Brain microvascular endothelial cell (primary cell): ENCODE results near the gene ADCY5.

Source experiments
- DNase-seq: peaks from one replicate; pipeline ENCODE4 v3.0.0-alpha.2; 2020
- H3K27ac ChIP-seq: fragments of 250-450 bp; sonication (Bioruptor Pico); 2 replicates; pipeline ENCODE4 v1.5.1; 2020; ENCODE audit warnings: mild to moderate bottlenecking, moderate library complexity
- H3K27me3 ChIP-seq: fragments of 250-450 bp; sonication (Bioruptor Pico); replicated peaks from 2 replicates; pipeline ENCODE4 v1.5.1; 2020; ENCODE audit warnings: mild to moderate bottlenecking
- H3K36me3 ChIP-seq: fragments of 250-450 bp; sonication (Bioruptor Pico); replicated peaks from 2 replicates; pipeline ENCODE4 v1.5.1; 2020; ENCODE audit warnings: mild to moderate bottlenecking
- H3K4me3 ChIP-seq: 2 replicates; pipeline ENCODE4 v1.5.1; 2011; ENCODE audit warnings: low read depth, mild to moderate bottlenecking, control low read depth, low read length, moderate library complexity
- in situ Hi-C: cut with HindIII; loops from 2 replicates; pipeline ENCODE4 v1.10.0; 2017; ENCODE audit warnings: low sequenced_read_pairs, low pct_ligation_motif_present
- TF ChIP-seq, protein P1 (sequence below): IDR thresholded peaks from 2 replicates; pipeline ENCODE4 v1.5.1; 2011; ENCODE audit warnings: low read depth, mild to moderate bottlenecking, moderate library complexity, low read length, control low read depth, inconsistent platforms; ENCODE audit errors: missing control alignments

ADCY5 gene

DNA sequence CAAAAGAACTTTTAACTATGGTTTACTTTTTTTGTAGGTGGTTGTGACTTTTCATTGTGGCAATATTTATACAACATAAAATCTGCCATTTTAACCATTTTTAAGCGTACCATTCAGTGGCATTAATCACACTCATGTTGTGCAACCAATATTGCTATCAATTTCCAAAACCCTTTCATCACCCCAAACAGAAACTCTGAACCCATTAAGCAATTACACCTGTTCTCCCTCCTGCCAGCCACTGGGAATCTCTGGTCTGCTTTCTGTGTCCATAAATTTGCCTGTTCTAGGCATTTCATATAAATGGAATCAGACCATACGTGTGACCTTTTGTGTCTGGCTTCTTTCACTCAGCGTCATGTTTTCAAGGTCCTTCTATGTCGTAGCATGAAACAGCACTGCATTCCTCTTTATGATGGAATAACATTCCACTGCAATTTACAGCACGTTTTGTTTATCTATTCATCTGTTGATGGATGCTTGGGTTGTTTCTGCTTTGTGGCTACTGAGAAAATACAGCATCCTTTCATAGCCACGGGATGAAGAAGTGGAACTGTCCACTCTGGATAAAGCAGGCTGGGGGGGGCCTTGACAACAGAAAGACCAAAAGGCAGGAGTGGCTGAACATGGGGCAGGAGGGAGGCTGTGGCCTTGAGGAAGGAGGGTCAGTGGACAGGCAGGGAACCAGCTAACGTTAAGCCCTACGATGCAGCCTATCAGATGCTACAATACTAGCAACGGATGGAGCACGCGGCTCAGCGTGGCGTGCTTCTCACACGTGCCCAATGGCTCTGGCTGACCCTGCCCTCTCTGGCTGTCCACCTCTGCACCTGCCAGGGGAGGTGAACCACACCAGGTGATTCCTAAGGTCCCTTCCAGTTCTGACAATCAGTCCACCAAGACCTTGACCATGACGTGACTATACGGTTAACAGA, 136.3 kb downstream of the ADCY5 start:
- TF ChIP-seq, protein P1, sequence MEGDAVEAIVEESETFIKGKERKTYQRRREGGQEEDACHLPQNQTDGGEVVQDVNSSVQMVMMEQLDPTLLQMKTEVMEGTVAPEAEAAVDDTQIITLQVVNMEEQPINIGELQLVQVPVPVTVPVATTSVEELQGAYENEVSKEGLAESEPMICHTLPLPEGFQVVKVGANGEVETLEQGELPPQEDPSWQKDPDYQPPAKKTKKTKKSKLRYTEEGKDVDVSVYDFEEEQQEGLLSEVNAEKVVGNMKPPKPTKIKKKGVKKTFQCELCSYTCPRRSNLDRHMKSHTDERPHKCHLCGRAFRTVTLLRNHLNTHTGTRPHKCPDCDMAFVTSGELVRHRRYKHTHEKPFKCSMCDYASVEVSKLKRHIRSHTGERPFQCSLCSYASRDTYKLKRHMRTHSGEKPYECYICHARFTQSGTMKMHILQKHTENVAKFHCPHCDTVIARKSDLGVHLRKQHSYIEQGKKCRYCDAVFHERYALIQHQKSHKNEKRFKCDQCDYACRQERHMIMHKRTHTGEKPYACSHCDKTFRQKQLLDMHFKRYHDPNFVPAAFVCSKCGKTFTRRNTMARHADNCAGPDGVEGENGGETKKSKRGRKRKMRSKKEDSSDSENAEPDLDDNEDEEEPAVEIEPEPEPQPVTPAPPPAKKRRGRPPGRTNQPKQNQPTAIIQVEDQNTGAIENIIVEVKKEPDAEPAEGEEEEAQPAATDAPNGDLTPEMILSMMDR: no peak
- in situ Hi-C loops: no loop called here
- Histone ChIP-seq H3K4me3 (no peak overlapping the region), H3K36me3 (no peaks in the 10 kb centered on the region), H3K27ac (no peak overlapping the region), H3K27me3 (peaks cover 3% of the 10 kb centered on the region)
- no peak for DNase-seq

DNA sequence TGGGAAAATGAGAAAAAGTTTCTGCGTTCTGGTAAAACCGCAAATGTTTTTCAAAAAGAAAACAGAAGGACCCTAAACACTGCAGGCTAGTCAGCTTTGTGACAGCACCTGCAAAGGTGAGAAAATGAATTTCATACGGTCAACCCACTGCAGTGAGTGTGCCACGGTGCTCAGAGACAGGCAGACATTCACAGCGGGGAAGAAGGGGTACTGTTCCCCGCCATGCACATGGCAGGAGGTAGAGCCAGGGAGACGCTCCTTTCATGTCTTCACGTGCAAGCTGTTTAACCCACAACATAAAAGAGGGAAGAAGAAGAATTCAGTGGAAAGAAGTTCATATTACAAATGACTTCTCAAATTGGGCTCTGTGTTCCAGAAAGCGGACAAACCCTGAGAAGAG, 137.7 kb downstream of the ADCY5 start:
- Histone ChIP-seq H3K4me3 (no peak overlapping the region), H3K36me3 (no peaks in the 10 kb centered on the region), H3K27ac (no peak overlapping the region), H3K27me3 (peaks cover 3% of the 10 kb centered on the region)
- TF ChIP-seq, protein P1: no peak
- DNase-seq: no peak
- in situ Hi-C loops: no loop called here

DNA sequence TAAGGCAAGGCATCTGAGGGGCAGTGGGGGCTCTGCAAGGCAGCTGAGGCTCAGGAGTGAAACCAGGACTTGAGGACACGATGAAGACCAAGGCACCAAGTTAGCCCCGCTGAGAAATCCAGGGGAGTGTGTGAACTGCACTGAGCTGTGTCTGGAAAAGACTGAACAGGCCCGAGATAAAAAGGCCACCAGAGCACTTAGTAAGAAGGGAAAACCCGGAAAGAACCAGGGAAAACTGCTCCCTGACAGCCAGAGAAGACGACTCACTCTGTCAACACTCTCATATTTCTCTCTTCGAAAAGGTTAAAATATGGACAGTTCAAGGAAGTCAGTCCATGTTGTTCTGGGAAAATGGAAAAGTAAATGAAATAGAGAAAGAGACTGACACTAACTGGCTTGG, 138.1 kb downstream of the ADCY5 start:
- DNase-seq: no peak
- in situ Hi-C loops: no loop called here
- Histone ChIP-seq H3K27ac (no peak overlapping the region), H3K4me3 (no peak overlapping the region), H3K36me3 (no peaks in the 10 kb centered on the region), H3K27me3 (peaks cover 3% of the 10 kb centered on the region)
- TF ChIP-seq, protein P1: no peak

DNA sequence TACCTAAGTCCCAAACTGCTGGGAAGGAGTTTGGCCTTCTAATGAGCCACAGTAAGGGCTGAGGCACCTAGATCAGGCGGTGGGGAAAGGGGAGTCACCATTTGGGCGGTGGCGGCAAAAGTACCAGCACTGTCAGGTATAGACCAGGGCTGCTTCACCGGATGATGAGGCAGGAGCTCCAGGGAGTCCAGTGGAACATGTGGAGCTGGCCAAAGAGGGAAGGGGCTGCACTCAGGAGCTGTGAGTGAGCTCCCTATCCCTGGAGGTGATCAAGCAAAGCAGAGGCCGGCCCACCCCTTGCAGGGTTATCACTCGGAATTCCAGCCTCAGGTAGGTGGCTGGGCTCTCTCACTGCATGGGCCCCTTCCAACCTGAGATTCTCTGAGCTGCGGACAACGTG, 138.7 kb downstream of the ADCY5 start:
- Histone ChIP-seq H3K4me3 (no peak overlapping the region), H3K36me3 (no peaks in the 10 kb centered on the region), H3K27ac (no peak overlapping the region), H3K27me3 (peaks cover 3% of the 10 kb centered on the region)
- in situ Hi-C loops: no loop called here
- TF ChIP-seq, protein P1: no peak
- DNase-seq: no peak

DNA sequence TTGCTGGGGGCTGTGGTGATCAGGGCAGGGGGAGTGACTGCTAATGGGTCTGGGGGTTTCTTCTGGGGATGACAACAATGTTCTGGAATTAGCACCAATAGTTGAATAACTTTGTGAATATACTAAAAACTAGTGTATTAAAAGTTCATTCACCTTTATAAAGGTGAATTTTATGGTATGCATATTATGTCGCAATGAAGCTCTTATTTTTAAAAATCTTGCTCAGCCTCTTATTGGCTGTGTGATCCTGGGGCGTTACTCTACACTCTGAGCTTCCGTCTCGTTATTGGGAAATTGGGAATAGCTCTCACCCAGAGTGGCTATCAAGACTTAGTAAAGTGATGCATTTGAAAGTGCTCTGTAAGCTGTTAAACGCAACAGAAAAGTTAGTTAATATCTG, 141.8 kb downstream of the ADCY5 start:
- H3K27ac ChIP-seq: no peak overlapping the region
- in situ Hi-C loops: no loop called here
- H3K36me3 ChIP-seq: no peaks in the 10 kb centered on the region
- TF ChIP-seq, protein P1: no peak
- no peaks in the 10 kb centered on the region for H3K27me3 ChIP-seq
- no peak for DNase-seq
- H3K4me3 ChIP-seq: no peak overlapping the region
